ENCODE data around the gene RERE. TPM values are rescaled to one million over a fixed set of nuclear protein-coding genes. Genes with fewer than 3 reads are reported as not detected.

The RERE gene
- total RNA-seq, 1 experiment from 2014 or later: 161 TPM

- TF ChIP-seq E2F5 (CRISPR knock-in tag; IDR thresholded peaks at IDR 0.05) (no peak), NR2C2 (CRISPR knock-in tag; IDR thresholded peaks at IDR 0.05) (no peak), TCF7 (CRISPR knock-in tag; IDR thresholded peaks at IDR 0.05; ENCODE audit: low read depth) (no peak), FOXJ3 (CRISPR knock-in tag; IDR thresholded peaks at IDR 0.05; ENCODE audit: borderline replicate concordance) (no peak), ZMAT4 (CRISPR knock-in tag; IDR thresholded peaks at IDR 0.05) (no peak), FOXP4 (CRISPR knock-in tag; IDR thresholded peaks at IDR 0.05) (no peak), ATF6 (CRISPR knock-in tag; IDR thresholded peaks at IDR 0.05) (no peak), HMGXB4 (CRISPR knock-in tag; IDR thresholded peaks at IDR 0.05) (no peak), CREM (CRISPR knock-in tag; IDR thresholded peaks at IDR 0.05) (no peak), ZSCAN18 (CRISPR knock-in tag; IDR thresholded peaks at IDR 0.05) (no peak), ZNF138 (CRISPR knock-in tag; conservative IDR thresholded peaks at IDR 0.05) (no peak), ESRRA (CRISPR knock-in tag; IDR thresholded peaks at IDR 0.05; ENCODE audit: borderline replicate concordance) (no peak), GABPB1 (CRISPR knock-in tag; IDR thresholded peaks at IDR 0.05) (no peak), MYBL2 (CRISPR knock-in tag; IDR thresholded peaks at IDR 0.05) (no peak)
Observed at GRCh38 chr1:8397511-8397910, 419.9 kb downstream of the RERE start (continued).

GRCh38 chr1:8396786-8397406 lies 420.5 kb downstream of the RERE start:
- 0 out of 2 replicates have a peak overlapping the region, but pooled peaks have one; percentile 9 for H3K4me3 Mint-ChIP-seq
- TF ChIP-seq SMAD4 (CRISPR knock-in tag; IDR thresholded peaks at IDR 0.05) (no peak), AFF4 (CRISPR knock-in tag; IDR thresholded peaks at IDR 0.05; ENCODE audit: borderline replicate concordance) (no peak)
- H3K9me3 Mint-ChIP-seq: no peaks in the 10 kb centered on the region
- POLR2A ChIA-PET: interaction anchor here (1.0 to 1.1 kb wide), 2 partner anchors 11 to 26 kb away, joined by 3 read pairs; no protein-coding TSS in a partner anchor
- CTCF ChIA-PET: interaction anchor here (1.0 to 4.0 kb wide), 4 partner anchors 12 to 275 kb away, joined by 3 to 24 read pairs (median 5); no protein-coding TSS in a partner anchor
- H3K27me3 Mint-ChIP-seq (ENCODE audit: low read depth): no peaks in the 10 kb centered on the region
- peak; percentile 24; the same call in 1 of the 2 replicates for ATAC-seq
- no peaks in the 10 kb centered on the region for H3K36me3 Mint-ChIP-seq
- DNase-seq (ENCODE audit: low spot score): no peak
- peak overlapping the region; percentile 68 for H3K27ac Mint-ChIP-seq
- peaks cover 53% of the 10 kb centered on the region for H3K4me1 Mint-ChIP-seq

Data from WTC11 (cell line).